Ishikawa (cell line): Measurements from ENCODE around the gene CHCHD6.

Experiments used
- CEBPB ChIP-seq: IDR thresholded peaks from 2 replicates; pipeline ENCODE4 v1.6.1; 2012
- CREB1 ChIP-seq: IDR thresholded peaks from 2 replicates; pipeline ENCODE4 v1.6.1; 2012; ENCODE audit warnings: low read depth
- EP300 ChIP-seq: IDR thresholded peaks from 2 replicates; pipeline ENCODE4 v1.6.1; 2012; ENCODE audit warnings: borderline replicate concordance
- NFIC ChIP-seq: IDR thresholded peaks from 2 replicates; pipeline ENCODE4 v1.6.1; 2012
- RAD21 ChIP-seq: IDR thresholded peaks from 2 replicates; pipeline ENCODE4 v1.6.1; 2012; ENCODE audit warnings: low read depth
- REST ChIP-seq: IDR thresholded peaks from 2 replicates; pipeline ENCODE4 v1.6.1; 2012; ENCODE audit warnings: low read depth, mild to moderate bottlenecking
- TAF1 ChIP-seq: IDR thresholded peaks from 2 replicates; pipeline ENCODE4 v1.6.1; 2012; ENCODE audit warnings: low read depth, mild to moderate bottlenecking
- TCF12 ChIP-seq: IDR thresholded peaks from 2 replicates; pipeline ENCODE4 v1.6.1; 2012; ENCODE audit warnings: low read depth
- TEAD4 ChIP-seq: IDR thresholded peaks from 2 replicates; pipeline ENCODE4 v1.6.1; 2012
- USF1 ChIP-seq: IDR thresholded peaks from 2 replicates; pipeline ENCODE4 v1.6.1; 2012
- YY1 ChIP-seq: IDR thresholded peaks from 2 replicates; pipeline ENCODE4 v1.6.1; 2012; ENCODE audit warnings: low read depth
- ZBTB7A ChIP-seq: IDR thresholded peaks from 2 replicates; pipeline ENCODE4 v1.6.1; 2012; ENCODE audit warnings: low read depth

- no peak for TF ChIP-seq TEAD4
- TF ChIP-seq NFIC: no peak
- no peak for TF ChIP-seq CEBPB
- TF ChIP-seq REST: no peak
- TF ChIP-seq EP300: no peak
- TF ChIP-seq CREB1: no peak
- no peak for TF ChIP-seq USF1
- no peak for TF ChIP-seq YY1
- no peak for TF ChIP-seq TAF1
- no peak for TF ChIP-seq ZBTB7A
- TF ChIP-seq RAD21: no peak
- no peak for TF ChIP-seq TCF12
Observed at GRCh38 chr3:126961191-126961790, 257.3 kb downstream of the CHCHD6 start.
